GM13977 (cell line): ENCODE measurements around the gene C5orf58.

Experiments
- DNase-seq: peaks from one replicate; pipeline ENCODE4 v3.0.0; 2012; ENCODE audit warnings: low spot score
- CTCF ChIP-seq: IDR thresholded peaks from 2 replicates; pipeline ENCODE4 v1.5.1; 2012; ENCODE audit warnings: mild to moderate bottlenecking, control low read depth; ENCODE audit not compliant: insufficient read depth; ENCODE audit errors: extremely low read depth, missing control alignments
- in situ Hi-C: fragments of 300-500 bp; cut with MboI; formaldehyde crosslinking; loops from one replicate; pipeline ENCODE4 v1.12.0; 2022; ENCODE audit warnings: low sequenced_read_pairs, low pct_unique_long_range_greater_than_20kb, mixed read lengths, inconsistent platforms; ENCODE audit not compliant: unreplicated experiment

Gene C5orf58

GRCh38 chr5:170220191-170220590 is 12.6 kb upstream of the C5orf58 start:
- in situ Hi-C loops = loop anchor here (10.0 kb wide), 1 partner anchor 205 kb away; no protein-coding TSS in a partner anchor
- DNase-seq = no peak
- TF ChIP-seq CTCF = no peak

- in situ Hi-C loops = loop anchor here (10.0 kb wide), 1 partner anchor 203 kb away; no protein-coding TSS in a partner anchor
- no peak for TF ChIP-seq CTCF
- no peak for DNase-seq
These were observed 11.5 kb upstream of the C5orf58 start for GRCh38 chr5:170221327-170221741.

GRCh38 chr5:170223360-170223759 is 9.4 kb upstream of the C5orf58 start:
- DNase-seq = no peak
- in situ Hi-C loops = loop anchor here (10.0 kb wide), 1 partner anchor 201 kb away; no protein-coding TSS in a partner anchor
- TF ChIP-seq CTCF = no peak

GRCh38 chr5:170223906-170224305 is 8.9 kb upstream of the C5orf58 start:
- no peak for DNase-seq
- TF ChIP-seq CTCF = no peak
- in situ Hi-C loops = loop anchor here (10.0 kb wide), 1 partner anchor 201 kb away; no protein-coding TSS in a partner anchor

GRCh38 chr5:170225326-170226128 is 7.3 kb upstream of the C5orf58 start:
- DNase-seq = peak; percentile 71
- TF ChIP-seq CTCF = peak; percentile 86
- in situ Hi-C loops = loop anchor here (10.0 to 25.0 kb wide), 2 partner anchors 199 to 387 kb away; no protein-coding TSS in a partner anchor

GRCh38 chr5:170226129-170226615 is 6.6 kb upstream of the C5orf58 start:
- in situ Hi-C loops = loop anchor here (10.0 to 25.0 kb wide), 2 partner anchors 199 to 386 kb away; no protein-coding TSS in a partner anchor

More at GRCh38 chr5:170226129-170226615, 6.6 kb upstream of the C5orf58 start:
- no peak for TF ChIP-seq CTCF
- no peak for DNase-seq
